Suprapubic skin (tissue), 4 donors: ENCODE results near the gene DOCK11. TPM values are rescaled to one million over a fixed set of nuclear protein-coding genes. Genes with fewer than 3 reads are reported as not detected.
"Not testable (repeated sequence)": the region's sequence is repeated elsewhere in the genome, so short reads cannot be mapped to it uniquely, and the experiment has no call there.

Source experiments
- DNase-seq, 2 donors: peaks; one replicate each; pipeline ENCODE4 v3.0.0-alpha.2; 2019; ENCODE audit warnings: low spot score in 2 of 2
- H3K27ac ChIP-seq: fragments of 200-600 bp; sonication (generic); one replicate; pipeline ENCODE4 v1.5.1; 2019
- H3K27me3 ChIP-seq: fragments of 200-600 bp; sonication (generic); one replicate; pipeline ENCODE4 v1.5.1; 2019
- H3K36me3 ChIP-seq: fragments of 200-600 bp; sonication (generic); one replicate; pipeline ENCODE4 v1.5.1; 2019
- H3K4me1 ChIP-seq: fragments of 200-600 bp; sonication (generic); one replicate; pipeline ENCODE4 v1.5.1; 2019
- H3K4me3 ChIP-seq: fragments of 200-600 bp; sonication (generic); one replicate; pipeline ENCODE4 v1.5.1; 2019; ENCODE audit warnings: mild to moderate bottlenecking
- H3K9me3 ChIP-seq: fragments of 200-600 bp; sonication (generic); one replicate; pipeline ENCODE4 v1.5.1; 2019
- CTCF ChIP-seq, 2 donors: fragments of 200-600 bp in 1 of 2; fragments of 450-650 bp in 1 of 2; sonication (generic) in 1 of 2; IDR thresholded peaks; one replicate each; pipeline ENCODE4 v1.5.1; 2016 to 2019; ENCODE audit warnings: antibody characterized with exemption in 2 of 2, mild to moderate bottlenecking in 1 of 2, moderate library complexity in 1 of 2
- EP300 ChIP-seq: sonication (generic); formaldehyde crosslinking; IDR thresholded peaks from one replicate; pipeline ENCODE4 v1.6.1; 2017; ENCODE audit warnings: antibody characterized with exemption
- POLR2A ChIP-seq, 2 donors: fragments of 450-650 bp; IDR thresholded peaks; one replicate each; pipeline ENCODE4 v1.6.1; 2017; ENCODE audit warnings: antibody characterized with exemption in 2 of 2, mild to moderate bottlenecking in 2 of 2, moderate library complexity in 2 of 2
- POLR2AphosphoS5 ChIP-seq, 3 donors: sonication (generic); formaldehyde crosslinking; IDR thresholded peaks; one replicate each; pipeline ENCODE4 v1.6.1; 2017; ENCODE audit warnings: antibody characterized with exemption in 3 of 3
- WGBS: methylation state at CpG from one replicate; pipeline ENCODE4 v1.1.5; 2018; 5-methylcytosine and 5-hydroxymethylcytosine counted together
- total RNA-seq, 4 donors: library from RNA; depleted of rRNA; stranded (reverse); fragments of >200 nt; gene quantifications; one replicate each; pipeline ENCODE4 v1.1.0, GENCODE V29; 2016

DOCK11 gene
- total RNA-seq, 4 donors from 2014 or later, result 3.9 to 9.4 (median 5.7) TPM

- 56% methylated on average over 4 of the region's 4 CpGs for WGBS
- peak overlapping the region; percentile 14 for H3K4me3 ChIP-seq
- peaks cover 11% of the 10 kb centered on the region for H3K4me1 ChIP-seq
Measured at GRCh38 chrX:118730500-118731247, 235.1 kb downstream of the DOCK11 start.

GRCh38 chrX:118732551-118732950, 236.9 kb downstream of the DOCK11 start:
- not testable (repeated sequence) for H3K9me3 ChIP-seq, H3K4me3 ChIP-seq, DNase-seq, H3K4me1 ChIP-seq, H3K27me3 ChIP-seq, H3K27ac ChIP-seq, H3K36me3 ChIP-seq
- 92% methylated on average over 3 of the region's 3 CpGs for WGBS

More at GRCh38 chrX:118730500-118731247, 235.1 kb downstream of the DOCK11 start:
- DNase-seq, result no peak
- no peaks in the 10 kb centered on the region for H3K27me3 ChIP-seq
- no peaks in the 10 kb centered on the region for H3K36me3 ChIP-seq
- no peaks in the 10 kb centered on the region for H3K9me3 ChIP-seq
- H3K27ac ChIP-seq, result peak overlapping the region; percentile 59
- TF ChIP-seq EP300, result no peak
- no peak for TF ChIP-seq POLR2AphosphoS5 (IDR thresholded peaks at IDR 0.05)
- no peak for TF ChIP-seq CTCF (IDR thresholded peaks at IDR 0.05)
- TF ChIP-seq POLR2A (IDR thresholded peaks at IDR 0.05), result no peak

GRCh38 chrX:118734909-118735308, 239.3 kb downstream of the DOCK11 start:
- DNase-seq, result no peak
- H3K27me3 ChIP-seq, result no peaks in the 10 kb centered on the region
- no peaks in the 10 kb centered on the region for H3K36me3 ChIP-seq
- H3K27ac ChIP-seq, result no peak overlapping the region
- H3K4me3 ChIP-seq, result no peak overlapping the region
- peaks cover under 1% of the 10 kb centered on the region for H3K4me1 ChIP-seq
- H3K9me3 ChIP-seq, result no peaks in the 10 kb centered on the region
- TF ChIP-seq EP300, result no peak
- TF ChIP-seq POLR2AphosphoS5 (IDR thresholded peaks at IDR 0.05), result no peak
- no peak for TF ChIP-seq POLR2A (IDR thresholded peaks at IDR 0.05)
- TF ChIP-seq CTCF (IDR thresholded peaks at IDR 0.05), result no peak
- WGBS, result 84% methylated on average over 2 of the region's 2 CpGs

Other genes starting within 250 kb of the DOCK11 start
- gene WDR44, start 149.7 kb upstream of the DOCK11 start, total RNA-seq, result 10 to 100 TPM; 10.5 to 18.3 (median 11.6) TPM
- gene IL13RA1, start 231.8 kb downstream of the DOCK11 start, total RNA-seq, result 10 to 100 TPM; 20.7 to 26.2 (median 24.8) TPM